Mesenchymal stem cell (in vitro differentiated cells and primary cell): ENCODE data around the gene CASKIN1.

Experiments
- DNase-seq: peaks from one replicate; pipeline ENCODE4 v3.0.0-alpha.2; 2013
- H2AFZ ChIP-seq: one replicate; pipeline ENCODE4 v1.6.1; 2013; ENCODE audit warnings: low read depth, mild to moderate bottlenecking, control low read depth, inconsistent platforms, low read length, moderate library complexity
- H2AK5ac ChIP-seq: 2 replicates; pipeline ENCODE4 v1.6.1; 2013; ENCODE audit warnings: low read length, moderate library complexity, mild to moderate bottlenecking, inconsistent platforms; ENCODE audit not compliant: severe bottlenecking
- H2BK120ac ChIP-seq: one replicate; pipeline ENCODE4 v1.6.1; 2013; ENCODE audit warnings: low read depth, mild to moderate bottlenecking, inconsistent platforms, low read length, moderate library complexity
- H2BK12ac ChIP-seq, 2 experiments: one replicate each; pipeline ENCODE4 v1.6.1; 2013; ENCODE audit warnings: inconsistent platforms in 2 of 2, low read length in 2 of 2, mild to moderate bottlenecking in 2 of 2, moderate library complexity in 2 of 2, control low read depth in 1 of 2
- H2BK15ac ChIP-seq: one replicate; pipeline ENCODE4 v1.6.1; 2013; ENCODE audit warnings: mild to moderate bottlenecking, low read depth, inconsistent platforms; ENCODE audit not compliant: poor library complexity, severe bottlenecking
- H2BK5ac ChIP-seq: 2 replicates; pipeline ENCODE4 v1.6.1; 2013; ENCODE audit warnings: low read depth, mild to moderate bottlenecking, low read length, control low read depth, inconsistent platforms; ENCODE audit not compliant: poor library complexity, severe bottlenecking
- H3K14ac ChIP-seq, 2 experiments: one replicate each; pipeline ENCODE4 v1.6.1; 2013; ENCODE audit warnings: inconsistent platforms in 2 of 2, low read length in 2 of 2, control low read depth in 1 of 2, mild to moderate bottlenecking in 1 of 2, moderate library complexity in 1 of 2
- H3K18ac ChIP-seq, 2 experiments: one replicate each; pipeline ENCODE4 v1.6.1; 2013; ENCODE audit warnings: inconsistent platforms in 2 of 2, low read length in 2 of 2, control low read depth in 1 of 2, low read depth in 1 of 2, mild to moderate bottlenecking in 1 of 2
- H3K23ac ChIP-seq, 2 experiments: one replicate each; pipeline ENCODE4 v1.6.1; 2013; ENCODE audit warnings: inconsistent platforms in 2 of 2, low read length in 2 of 2, mild to moderate bottlenecking in 2 of 2, moderate library complexity in 2 of 2, control low read depth in 1 of 2
- H3K27ac ChIP-seq: 2 replicates; pipeline ENCODE4 v1.5.1; 2013; ENCODE audit warnings: mild to moderate bottlenecking, moderate library complexity, low read length, control low read depth, inconsistent platforms; ENCODE audit not compliant: poor library complexity, severe bottlenecking
- H3K27me3 ChIP-seq, 2 experiments: 2 replicates each; pipeline versions ENCODE4 v1.6.1 to v1.7.0; 2013; ENCODE audit warnings: low read length in 2 of 2, mild to moderate bottlenecking in 2 of 2, moderate library complexity in 2 of 2, control low read depth in 1 of 2, inconsistent platforms in 1 of 2; ENCODE audit not compliant: control insufficient read depth in 1 of 2, insufficient read depth in 1 of 2
- H3K36me3 ChIP-seq, 2 experiments: 2 replicates each; pipeline versions ENCODE4 v1.6.1 to v1.7.0; 2013; ENCODE audit warnings: low read length in 2 of 2, control low read depth in 1 of 2, inconsistent platforms in 1 of 2, low read depth in 1 of 2, mild to moderate bottlenecking in 1 of 2; ENCODE audit not compliant: insufficient read depth in 2 of 2, control insufficient read depth in 1 of 2
- H3K4ac ChIP-seq, 2 experiments: one replicate each; pipeline ENCODE4 v1.6.1; 2013; ENCODE audit warnings: inconsistent platforms in 2 of 2, low read length in 2 of 2, mild to moderate bottlenecking in 2 of 2, moderate library complexity in 2 of 2, control low read depth in 1 of 2, low read depth in 1 of 2
- H3K4me1 ChIP-seq: 2 replicates; pipeline ENCODE4 v1.6.1; 2013; ENCODE audit warnings: low read depth, low read length, control low read depth; ENCODE audit not compliant: control insufficient read depth, insufficient read depth
- H3K4me2 ChIP-seq: 2 replicates; pipeline ENCODE4 v1.6.1; 2013; ENCODE audit warnings: low read length, mild to moderate bottlenecking, inconsistent platforms; ENCODE audit not compliant: poor library complexity, severe bottlenecking
- H3K4me3 ChIP-seq, 2 experiments: 2 replicates each; pipeline versions ENCODE4 v1.5.1 to v1.7.0; 2013; ENCODE audit warnings: low read length in 2 of 2, mild to moderate bottlenecking in 2 of 2, control low read depth in 1 of 2, low read depth in 1 of 2; ENCODE audit not compliant: insufficient read depth in 1 of 2
- H3K79me1 ChIP-seq: replicated peaks from 2 replicates; pipeline ENCODE4 v1.6.1; 2013; ENCODE audit warnings: mild to moderate bottlenecking, control low read depth, low read length, inconsistent platforms; ENCODE audit not compliant: poor library complexity, severe bottlenecking
- H3K9ac ChIP-seq: 2 replicates; pipeline ENCODE4 v1.7.0; 2013; ENCODE audit warnings: mild to moderate bottlenecking, low read length, moderate library complexity
- H3K9me3 ChIP-seq: 2 replicates; pipeline ENCODE4 v1.7.0; 2013; ENCODE audit warnings: mild to moderate bottlenecking, low read length; ENCODE audit not compliant: control insufficient read depth
- H4K8ac ChIP-seq: one replicate; pipeline ENCODE4 v1.6.1; 2013; ENCODE audit warnings: inconsistent platforms, mild to moderate bottlenecking, low read length, moderate library complexity
- H4K91ac ChIP-seq: one replicate; pipeline ENCODE4 v1.6.1; 2013; ENCODE audit warnings: mild to moderate bottlenecking, low read length, inconsistent platforms
- WGBS: methylation state at CpG from one replicate; pipeline ENCODE4 v1.1.7; 2013; ENCODE audit warnings: mixed read lengths; 5-methylcytosine and 5-hydroxymethylcytosine counted together

CASKIN1 gene

GRCh38 chr16:2194852-2195321 lies 1.5 kb downstream of the CASKIN1 start:
- peaks cover 44 to 56% of the 10 kb centered on the region in 2 experiments for H3K27me3 ChIP-seq

GRCh38 chr16:2194166-2194834 lies 2.1 kb downstream of the CASKIN1 start:
- Histone ChIP-seq H3K4me2 (no peak overlapping the region), H3K79me1 (no peaks in the 10 kb centered on the region), H3K27me3 (peaks cover 38 to 51% of the 10 kb centered on the region in 2 experiments), H3K4ac (no peak overlapping the region), H3K36me3 (no peaks in the 10 kb centered on the region), H4K91ac (no peak overlapping the region), H2AK5ac (no peak overlapping the region), H2BK5ac (no peak overlapping the region), H2BK120ac (no peak overlapping the region), H2BK12ac (no peak overlapping the region), H3K18ac (no peak overlapping the region), H3K9me3 (no peaks in the 10 kb centered on the region), H3K27ac (no peak overlapping the region), H2AFZ (no peak overlapping the region), H4K8ac (no peak overlapping the region), H2BK15ac (no peak overlapping the region), H3K14ac (no peak overlapping the region), H3K4me3 (no peak overlapping the region), H3K4me1 (peaks cover 23% of the 10 kb centered on the region), H3K23ac (no peak overlapping the region), H3K9ac (no peak overlapping the region)
- DNase-seq = peak; percentile 41
- WGBS = 55% methylated on average over 11 of the region's 16 CpGs

More at GRCh38 chr16:2194852-2195321, 1.5 kb downstream of the CASKIN1 start:
- peak; percentile 26 for DNase-seq
- WGBS = 12% methylated on average over 9 of the region's 10 CpGs
- Histone ChIP-seq H3K79me1 (no peaks in the 10 kb centered on the region), H3K27ac (no peak overlapping the region), H2AK5ac (no peak overlapping the region), H3K4me3 (no peak overlapping the region), H4K91ac (no peak overlapping the region), H2BK120ac (no peak overlapping the region), H2BK15ac (no peak overlapping the region), H3K4ac (no peak overlapping the region), H2BK12ac (no peak overlapping the region), H3K4me2 (peak overlapping the region; percentile 8), H4K8ac (no peak overlapping the region), H2AFZ (no peak overlapping the region), H3K9me3 (no peaks in the 10 kb centered on the region), H2BK5ac (no peak overlapping the region), H3K4me1 (peaks cover 20% of the 10 kb centered on the region), H3K14ac (no peak overlapping the region), H3K23ac (no peak overlapping the region), H3K36me3 (no peaks in the 10 kb centered on the region), H3K18ac (no peak overlapping the region), H3K9ac (no peak overlapping the region)

DNA sequence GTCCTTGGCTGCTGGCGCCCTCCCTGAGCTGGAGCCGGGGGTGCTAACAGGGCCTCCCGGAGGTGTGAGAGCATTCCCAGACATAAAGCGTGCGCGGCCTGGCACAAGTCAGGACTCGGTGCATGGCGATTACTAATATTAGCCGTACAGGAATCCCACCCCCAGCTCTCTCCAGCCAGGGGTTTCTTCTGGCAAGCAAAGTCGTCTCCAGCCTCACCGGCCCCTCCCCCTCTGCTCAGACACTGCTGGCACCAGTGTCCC lies 5.0 kb downstream of the CASKIN1 start:
- H2AFZ ChIP-seq = no peak overlapping the region
- H2AK5ac ChIP-seq = no peak overlapping the region
- 90% methylated on average over 11 of the region's 11 CpGs for WGBS
- peaks cover 17% of the 10 kb centered on the region for H3K4me1 ChIP-seq
- no peak overlapping the region for H2BK5ac ChIP-seq
- H3K9ac ChIP-seq = no peak overlapping the region
- H3K4ac ChIP-seq = no peak overlapping the region
- H2BK120ac ChIP-seq = no peak overlapping the region
- no peak overlapping the region for H4K91ac ChIP-seq
- H3K4me3 ChIP-seq = no peak overlapping the region
- H2BK12ac ChIP-seq = no peak overlapping the region
- H3K4me2 ChIP-seq = no peak overlapping the region
- no peak overlapping the region for H2BK15ac ChIP-seq
- H3K9me3 ChIP-seq = no peaks in the 10 kb centered on the region
- H3K27me3 ChIP-seq = peaks cover 16 to 28% of the 10 kb centered on the region in 2 experiments
- H3K14ac ChIP-seq = no peak overlapping the region
- no peak overlapping the region for H3K27ac ChIP-seq
- H3K79me1 ChIP-seq = no peaks in the 10 kb centered on the region
- H3K36me3 ChIP-seq = no peaks in the 10 kb centered on the region
- DNase-seq = no peak
- H3K18ac ChIP-seq = no peak overlapping the region
- no peak overlapping the region for H4K8ac ChIP-seq
- H3K23ac ChIP-seq = no peak overlapping the region

DNA sequence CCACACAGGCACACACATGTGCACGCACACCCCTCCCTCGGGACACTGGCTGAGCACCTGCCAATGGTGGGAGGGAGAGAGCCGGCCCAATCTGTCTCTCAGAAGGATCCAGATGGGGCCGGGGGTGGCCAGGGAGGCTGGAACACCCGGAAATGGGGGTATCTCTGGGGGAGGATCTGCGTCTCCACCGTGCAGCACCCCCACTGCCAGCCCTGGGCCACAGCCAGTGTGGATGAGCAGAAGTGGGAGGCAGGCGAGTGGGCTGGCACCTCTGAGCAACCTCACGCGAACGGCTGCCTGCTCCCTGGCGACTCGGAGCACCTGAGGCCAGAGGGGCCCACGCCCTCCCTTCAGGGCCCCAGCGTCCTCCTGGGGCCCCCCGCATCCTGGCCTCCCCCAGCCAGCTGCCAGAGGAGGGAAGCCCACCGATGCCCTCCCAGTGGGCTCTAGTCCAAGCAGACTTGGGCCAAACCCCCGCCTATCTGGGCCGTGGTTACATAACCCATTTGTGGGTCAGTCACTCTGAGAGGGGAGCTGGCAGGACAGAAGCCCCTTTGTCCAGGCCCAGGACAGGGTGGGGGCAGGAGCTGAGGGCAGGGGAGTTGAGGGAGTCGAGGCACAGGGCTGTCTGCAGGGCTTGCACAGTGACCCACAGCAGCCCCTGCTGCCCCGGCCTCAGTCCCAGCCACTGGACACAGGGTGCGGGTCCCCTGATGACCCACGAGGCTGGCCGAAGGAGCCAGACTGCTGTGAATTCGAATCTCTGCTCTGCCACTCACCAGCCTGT lies 5.6 kb downstream of the CASKIN1 start:
- Histone ChIP-seq H3K4me1 (peaks cover 13% of the 10 kb centered on the region), H2BK15ac (no peak overlapping the region), H3K9me3 (no peaks in the 10 kb centered on the region), H2AFZ (no peak overlapping the region), H3K36me3 (no peaks in the 10 kb centered on the region), H2BK12ac (no peak overlapping the region), H2BK5ac (no peak overlapping the region), H3K79me1 (no peaks in the 10 kb centered on the region), H3K4me3 (no peak overlapping the region), H3K18ac (no peak overlapping the region), H3K14ac (no peak overlapping the region), H3K23ac (no peak overlapping the region), H4K91ac (peak overlapping the region; percentile 41), H3K4me2 (no peak overlapping the region), H4K8ac (no peak overlapping the region), H2AK5ac (no peak overlapping the region), H3K9ac (no peak overlapping the region), H2BK120ac (no peak overlapping the region), H3K27me3 (peaks cover 15 to 28% of the 10 kb centered on the region in 2 experiments), H3K4ac (no peak overlapping the region), H3K27ac (no peak overlapping the region)
- no peak for DNase-seq
- WGBS = 85% methylated on average over 25 of the region's 25 CpGs
